Lung microvascular endothelial cell (primary cell): ENCODE measurements around the gene DYNLT2. TPM values are rescaled to one million over a fixed set of nuclear protein-coding genes. Genes with fewer than 3 reads are reported as not detected.

Experiments
- DNase-seq, 2 donors: peaks; one replicate each; pipeline versions ENCODE4 v3.0.0 to v3.0.0-alpha.2; 2010; ENCODE audit warnings: low read depth in 2 of 2
- total RNA-seq: library from RNA; depleted of rRNA; stranded (reverse); fragments of >200 nt; gene quantifications from 2 replicates; pipeline ENCODE4 v1.2.1, GENCODE V29; 2014

DYNLT2 gene
- total RNA-seq, 1 donor from 2014 or later = 0.60 TPM

DNA sequence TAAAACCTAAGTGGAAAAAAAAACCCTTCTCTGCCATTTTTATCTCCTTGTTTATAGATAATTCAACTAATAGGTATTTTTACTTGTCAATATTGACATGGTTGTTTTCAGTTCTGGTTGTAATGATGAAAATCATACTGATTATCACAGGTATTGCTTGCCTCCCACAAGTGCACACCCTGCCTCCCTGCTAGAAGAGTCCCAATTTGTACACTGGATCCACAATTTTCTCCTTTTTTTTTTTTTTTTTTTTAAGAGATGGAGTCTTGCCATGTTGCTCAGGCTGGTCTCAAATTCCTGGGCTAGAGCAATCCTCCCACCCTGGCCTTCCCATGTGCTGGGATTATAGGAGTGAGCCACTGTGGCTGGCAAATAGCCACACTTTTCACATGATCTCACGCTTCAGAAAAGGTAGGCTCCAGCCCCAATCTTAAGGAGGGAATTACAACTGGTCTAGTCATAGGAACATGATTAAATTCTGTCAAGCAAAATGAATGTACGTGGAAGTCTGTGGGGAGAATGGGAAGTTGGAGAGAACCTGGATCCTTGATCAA lies 12.3 kb downstream of the DYNLT2 start:
- no peak for DNase-seq

DNA sequence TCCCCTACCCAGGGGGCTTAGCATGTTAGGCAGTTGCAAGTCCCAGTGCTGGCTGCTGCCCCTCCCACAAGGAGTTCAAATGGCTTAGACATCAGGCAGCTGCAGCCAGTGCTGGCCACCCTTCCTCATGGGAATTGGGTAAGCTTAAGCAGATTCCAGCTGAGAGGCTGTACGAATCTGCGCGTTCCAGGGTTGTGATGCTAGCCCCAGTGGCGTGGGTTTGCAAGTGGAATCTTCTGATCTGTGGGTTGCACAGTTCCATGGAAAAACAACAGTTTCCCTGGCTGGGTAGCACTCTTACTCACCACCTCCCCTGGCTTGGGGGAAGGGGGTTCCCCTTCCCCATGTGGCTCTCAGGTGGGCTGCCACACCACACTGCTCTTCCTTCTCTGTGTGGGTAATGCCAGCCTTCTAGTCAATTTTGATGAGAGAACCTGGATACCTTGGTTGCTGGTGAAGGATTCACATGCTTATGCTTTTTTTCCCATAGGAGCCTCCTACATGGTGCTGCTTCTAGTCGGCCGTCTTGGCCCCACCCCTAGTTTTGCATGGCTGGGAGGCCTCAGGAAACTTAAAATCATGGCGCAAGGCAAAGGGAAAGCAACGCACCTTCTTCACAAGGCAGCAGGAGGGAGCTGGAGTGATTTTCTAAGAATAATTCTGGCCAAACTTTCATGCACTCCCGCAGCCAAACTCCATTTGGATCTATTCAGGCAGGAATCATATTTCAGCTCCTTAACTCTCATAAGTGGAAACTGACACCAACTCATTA lies 13.0 kb downstream of the DYNLT2 start:
- no peak for DNase-seq

DNA sequence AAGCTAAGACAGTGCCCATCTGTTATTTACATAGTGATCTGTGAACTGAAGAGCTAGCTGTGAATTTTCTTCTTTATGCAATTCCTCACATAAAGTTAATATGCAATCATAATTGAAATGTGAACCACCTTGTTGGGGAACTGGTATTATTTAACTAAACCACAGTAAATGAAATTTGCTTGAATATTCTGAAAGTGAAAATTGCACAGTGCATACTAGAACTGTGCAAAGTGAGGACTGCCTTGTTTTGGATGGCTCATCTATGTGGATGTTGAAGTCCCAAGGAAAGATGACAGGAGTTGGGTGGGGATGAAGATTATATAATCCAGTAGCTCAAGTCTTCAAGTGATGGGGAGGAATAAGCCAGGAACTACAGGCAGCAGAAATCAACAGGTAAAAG lies 21.4 kb downstream of the DYNLT2 start:
- no peak for DNase-seq

DNA sequence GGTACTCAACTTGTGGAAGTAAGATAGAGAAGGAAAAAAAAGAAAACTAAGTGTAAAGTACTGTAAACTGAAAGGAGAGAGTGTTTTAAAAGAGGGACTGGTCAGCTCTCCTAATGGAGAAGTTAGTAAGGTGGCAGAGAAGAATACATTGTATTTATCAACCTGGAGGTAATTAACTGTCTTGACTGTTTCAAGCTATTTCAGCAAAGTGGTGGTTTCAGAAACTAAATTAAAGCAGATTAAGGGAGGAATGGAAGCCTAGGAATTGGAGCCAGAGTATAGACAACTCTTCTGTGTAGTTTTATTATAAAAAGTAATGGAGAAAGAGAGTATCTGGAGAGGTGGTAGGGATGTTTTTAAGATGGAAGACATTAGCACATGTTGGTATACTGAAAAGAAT lies 24.4 kb downstream of the DYNLT2 start:
- DNase-seq = no peak

DNA sequence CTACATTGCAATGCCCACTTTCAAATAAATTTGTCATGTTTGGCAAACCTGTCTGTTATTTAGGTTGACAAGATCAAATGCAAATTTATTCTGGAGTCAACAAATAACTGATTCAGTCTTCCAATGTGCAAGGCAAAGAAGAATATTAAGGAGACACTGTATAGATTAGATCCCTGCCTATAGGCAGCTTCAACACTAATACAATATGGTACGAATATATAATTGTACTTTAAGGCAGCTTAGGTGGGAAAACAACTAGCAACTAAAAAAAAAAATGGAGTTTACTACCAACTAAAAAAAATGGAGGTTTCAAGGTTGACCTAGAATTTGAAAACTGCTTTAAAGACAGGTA lies 25.3 kb downstream of the DYNLT2 start:
- no peak for DNase-seq

DNA sequence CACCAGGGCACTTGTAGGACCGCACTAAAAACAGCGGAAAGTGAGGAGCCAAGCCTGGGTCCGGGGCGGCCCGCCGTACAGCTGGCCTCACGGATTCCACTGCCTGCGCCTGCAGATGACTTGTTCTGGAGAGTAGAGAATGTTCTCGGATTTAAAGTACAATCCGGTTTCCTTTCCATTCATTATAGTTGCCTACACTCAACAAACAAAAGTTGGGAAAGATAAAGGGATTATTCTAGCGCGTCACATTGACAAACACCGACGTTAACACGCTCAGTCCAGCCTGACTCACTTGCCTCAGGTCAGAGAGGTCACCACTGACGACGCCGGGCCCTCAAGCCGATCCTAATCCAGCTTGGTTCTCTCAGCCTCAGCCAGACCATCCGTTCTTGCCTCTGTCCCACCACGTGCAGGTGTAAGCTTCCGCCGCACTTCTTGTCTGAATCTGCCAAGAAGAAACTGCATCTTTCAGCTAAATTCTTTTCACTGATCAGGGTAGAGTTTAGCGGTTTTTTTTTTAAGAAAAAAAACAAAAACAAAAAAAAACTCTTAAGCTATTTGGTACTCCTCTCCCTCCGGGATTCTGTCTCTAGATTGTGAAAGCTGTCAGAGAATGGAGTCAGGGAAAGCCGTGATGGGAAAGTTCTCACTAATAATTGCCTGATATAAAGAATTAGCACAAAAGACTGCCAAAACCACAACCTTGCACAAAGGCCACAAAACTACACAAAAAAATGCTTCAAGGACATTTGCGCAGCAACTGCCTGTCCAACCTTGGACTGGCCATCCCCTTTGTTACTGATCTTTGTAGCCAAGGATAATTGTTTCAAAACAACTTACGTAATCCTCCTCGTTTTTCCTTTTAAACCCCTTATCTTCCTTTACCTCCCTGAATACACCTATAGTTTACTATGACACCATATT lies 26.0 kb downstream of the DYNLT2 start:
- DNase-seq = peak; percentile 66 to 93

DNA sequence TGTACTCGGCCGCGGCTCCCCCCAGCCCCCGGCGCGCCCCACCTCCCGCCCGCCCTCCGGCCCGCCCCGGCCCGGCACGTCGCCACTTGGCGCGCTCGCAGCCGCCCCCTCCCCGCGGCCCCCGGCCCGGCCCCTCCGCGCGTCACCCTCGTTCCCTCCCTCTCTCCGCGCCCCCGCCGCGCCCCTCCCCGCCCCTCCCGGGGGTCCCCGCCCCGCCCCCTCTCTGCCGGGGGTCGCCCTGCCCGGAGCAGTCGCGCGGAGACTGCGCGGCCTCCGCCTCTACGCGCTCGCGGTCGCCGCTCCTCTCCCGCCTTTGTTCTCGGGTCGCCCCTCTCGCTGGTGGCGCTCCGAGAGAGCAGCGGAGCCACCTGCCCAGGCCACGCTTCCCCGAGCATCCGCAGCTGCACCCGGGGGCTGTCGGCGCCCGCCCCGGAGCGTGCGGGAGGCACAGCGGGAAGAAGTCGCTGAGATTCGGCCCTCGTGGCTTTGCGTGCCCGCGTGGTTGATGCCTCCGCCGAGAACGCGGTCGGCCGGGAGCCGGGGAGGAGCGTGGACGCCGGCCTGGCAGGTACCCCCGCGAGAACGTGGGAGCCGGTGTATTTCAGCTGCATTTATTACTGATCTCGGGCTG lies 26.8 kb downstream of the DYNLT2 start, which contains the start of gene PHF10:
Gene PHF10 (minus strand): TSS at position 7 of the 631 bp plus-strand sequence. CDS start 569 bp downstream, outside the sequence.
- peak; percentile 56 to 79 for DNase-seq

DNA sequence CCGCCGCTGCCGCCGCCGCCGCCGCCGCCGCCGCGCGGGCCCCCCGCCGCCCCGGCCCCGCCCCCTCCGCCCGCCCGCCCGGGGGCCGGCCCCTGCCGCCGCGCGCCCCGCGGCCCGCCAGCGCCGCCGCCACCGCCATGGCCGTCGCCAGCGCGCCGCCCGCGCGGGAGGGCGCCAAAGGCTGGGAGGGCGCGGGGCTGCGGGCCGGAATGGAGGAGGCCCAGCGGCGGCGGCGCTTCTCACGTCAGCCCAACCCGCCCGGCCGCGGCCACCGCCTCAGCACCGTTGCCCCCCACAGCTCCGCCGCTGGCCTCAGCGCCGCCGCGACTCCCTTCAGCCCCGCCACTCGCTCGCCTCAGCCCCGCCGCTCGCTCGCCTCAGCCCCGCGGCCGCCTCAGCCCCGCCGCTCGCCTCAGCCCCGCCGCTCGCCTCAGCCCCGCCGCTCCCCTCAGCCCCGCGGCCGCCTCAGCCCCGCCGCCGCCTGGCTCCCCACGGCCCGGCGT lies 27.3 kb downstream of the DYNLT2 start:
- peak; percentile 32 to 49 for DNase-seq

DNA sequence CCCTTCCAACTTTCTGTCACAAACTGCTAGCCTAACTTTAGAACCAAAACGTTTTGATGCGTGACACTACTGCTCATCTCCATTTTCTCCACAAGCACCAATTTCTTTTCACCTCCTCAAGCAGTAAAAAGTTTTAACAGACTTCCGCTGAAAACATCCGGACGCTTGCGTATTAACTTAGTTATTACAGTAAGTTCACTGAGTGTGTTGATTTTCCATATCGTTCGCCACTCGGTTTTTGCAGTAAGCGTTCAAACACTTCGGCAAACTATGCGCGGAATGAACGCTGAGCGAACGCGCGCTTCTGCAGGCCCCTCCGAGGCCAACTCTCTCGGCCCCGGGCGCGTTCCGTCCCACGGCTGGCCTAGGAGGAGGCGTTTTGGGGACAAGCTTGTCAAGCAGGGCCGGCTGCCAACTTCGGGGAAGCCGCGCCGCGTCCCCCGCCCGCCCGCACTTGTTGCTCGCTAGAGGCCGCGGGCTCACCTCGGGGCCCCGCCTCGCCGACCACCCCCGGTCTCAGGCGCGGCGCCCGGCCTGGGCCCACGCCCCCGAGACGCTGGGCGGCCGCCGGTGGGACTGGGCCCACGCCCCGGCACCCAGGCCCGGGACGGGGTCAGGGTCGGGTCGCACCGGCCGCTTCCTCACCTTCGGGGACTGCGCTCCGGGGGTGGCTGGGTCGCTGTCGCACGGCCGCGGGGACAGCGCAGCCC lies 28.0 kb downstream of the DYNLT2 start:
- DNase-seq = peak; percentile 57 to 78

DNA sequence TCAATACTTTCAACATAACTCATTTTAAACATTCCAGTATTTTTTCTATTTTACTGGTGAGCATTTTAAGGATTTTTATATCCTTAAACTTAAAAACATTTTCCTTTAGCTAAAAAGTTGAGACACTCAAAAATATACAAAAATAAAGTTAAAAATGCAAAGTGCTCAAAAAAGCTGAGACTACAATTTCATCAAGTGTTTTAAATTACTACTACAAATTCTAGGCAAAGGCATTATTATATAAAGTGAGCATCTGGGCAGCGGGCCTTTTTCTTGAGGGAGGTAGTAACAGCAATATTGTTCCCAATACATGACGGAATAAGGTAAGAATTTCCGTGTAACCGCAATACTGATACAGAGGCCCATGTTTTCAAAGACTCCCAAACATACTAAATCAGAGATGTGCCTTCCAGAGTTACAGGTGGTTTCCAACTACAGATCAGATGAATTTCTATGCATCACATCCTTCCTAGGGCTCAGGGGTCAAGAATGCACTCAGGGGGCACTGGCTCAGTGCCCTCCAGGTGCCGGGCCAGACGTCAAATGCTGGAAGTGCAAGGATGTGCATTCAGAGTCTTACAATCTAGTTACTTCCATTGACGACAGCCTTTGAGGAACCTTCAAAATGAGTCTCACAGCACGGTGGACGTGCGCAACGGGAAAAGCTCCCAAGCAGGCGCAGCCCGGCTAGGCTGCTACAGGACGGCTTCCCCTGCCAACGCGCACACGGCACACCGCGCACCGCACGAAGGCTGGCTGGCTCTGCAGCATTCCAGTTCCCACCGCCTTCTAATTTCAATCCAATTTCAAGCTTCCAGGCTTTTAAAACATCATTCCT lies 28.8 kb downstream of the DYNLT2 start:
- DNase-seq = peak; percentile 65 to 91

DNA sequence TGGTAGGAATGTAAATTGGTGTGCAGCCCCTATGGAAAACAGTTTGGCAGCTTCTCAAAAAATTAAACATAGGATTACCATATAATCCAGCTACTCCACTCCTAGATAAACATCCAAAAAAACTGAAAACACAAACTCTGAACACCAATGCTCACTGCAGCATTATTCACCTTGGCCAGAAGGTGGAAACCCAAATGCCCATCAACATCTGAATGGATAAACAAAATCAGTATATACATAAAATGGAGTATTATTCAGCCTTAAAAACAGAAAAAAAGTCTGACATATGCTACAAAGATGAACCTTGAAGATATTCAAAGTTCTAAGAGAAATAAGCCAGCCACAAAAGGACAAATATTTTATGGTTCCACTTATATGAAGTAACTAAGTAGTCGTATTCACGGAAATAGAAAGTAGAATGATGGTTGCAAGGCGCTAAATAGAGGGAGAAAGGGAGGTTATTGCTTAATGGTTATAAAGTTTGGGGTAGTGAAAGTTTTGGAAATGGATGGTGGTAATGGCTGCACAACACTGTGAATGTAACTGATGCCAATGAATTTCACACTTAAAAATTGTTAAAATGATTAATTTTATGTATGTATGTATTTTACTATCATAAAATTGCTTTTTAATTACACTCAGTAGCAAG lies 31.0 kb downstream of the DYNLT2 start:
- DNase-seq = no peak

DNA sequence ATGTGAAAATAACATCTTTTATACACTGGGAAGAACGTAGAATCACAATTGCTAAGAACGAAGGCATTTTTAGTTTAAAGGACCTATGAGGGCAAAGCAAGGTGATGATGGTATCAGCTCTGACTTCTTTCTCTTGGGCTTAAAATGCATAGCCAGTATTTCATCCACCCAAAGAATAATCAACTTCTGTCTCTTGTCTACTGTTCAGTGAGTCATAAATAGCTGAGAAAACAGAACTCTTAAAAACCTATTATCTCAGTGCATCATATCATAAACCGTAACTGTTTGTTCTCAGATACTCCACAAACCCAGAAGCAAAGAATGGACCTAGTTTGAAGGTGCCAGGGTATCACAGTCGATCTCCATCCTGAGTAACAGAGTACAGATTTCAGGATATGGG lies 32.3 kb downstream of the DYNLT2 start:
- DNase-seq = peak in 1 of 2 donors; percentile 17

DNA sequence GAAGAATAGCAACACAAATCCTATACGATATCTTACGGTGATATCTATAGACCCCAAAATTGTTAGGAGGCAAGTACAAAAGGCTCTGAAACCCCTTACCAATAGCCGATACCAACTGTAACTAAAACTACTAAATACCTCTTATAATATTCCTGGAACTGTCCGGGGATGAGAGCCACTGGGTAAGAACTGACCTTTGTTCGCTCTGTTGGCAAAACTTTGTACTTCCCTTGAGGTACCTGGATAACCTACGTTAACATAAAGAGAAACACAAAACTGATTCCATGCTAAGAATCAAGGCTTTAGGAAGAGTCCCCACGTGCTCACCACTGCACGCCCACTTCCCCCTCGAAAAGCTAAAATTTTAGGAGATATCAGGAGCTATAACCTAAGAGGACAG lies 36.8 kb downstream of the DYNLT2 start:
- DNase-seq = no peak

DNA sequence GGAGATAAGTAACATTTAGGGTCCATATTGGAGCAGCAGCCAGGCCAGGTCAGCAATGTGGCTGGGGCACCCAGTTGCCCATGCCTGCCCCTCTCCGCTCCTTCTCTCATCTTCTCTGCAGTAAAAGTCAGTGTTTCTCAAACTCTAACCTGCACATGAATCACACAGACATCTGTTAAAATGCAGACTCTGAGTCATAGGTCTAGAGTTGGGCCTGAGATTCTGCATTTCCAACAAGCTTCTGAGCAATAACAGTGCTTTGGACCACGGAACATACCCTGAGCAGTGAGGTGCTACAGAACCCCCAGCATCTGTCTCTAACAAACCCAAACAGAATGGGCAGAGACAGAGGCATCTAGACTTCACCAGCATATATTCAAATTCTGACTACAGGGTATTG lies 37.2 kb downstream of the DYNLT2 start:
- no peak for DNase-seq

DNA sequence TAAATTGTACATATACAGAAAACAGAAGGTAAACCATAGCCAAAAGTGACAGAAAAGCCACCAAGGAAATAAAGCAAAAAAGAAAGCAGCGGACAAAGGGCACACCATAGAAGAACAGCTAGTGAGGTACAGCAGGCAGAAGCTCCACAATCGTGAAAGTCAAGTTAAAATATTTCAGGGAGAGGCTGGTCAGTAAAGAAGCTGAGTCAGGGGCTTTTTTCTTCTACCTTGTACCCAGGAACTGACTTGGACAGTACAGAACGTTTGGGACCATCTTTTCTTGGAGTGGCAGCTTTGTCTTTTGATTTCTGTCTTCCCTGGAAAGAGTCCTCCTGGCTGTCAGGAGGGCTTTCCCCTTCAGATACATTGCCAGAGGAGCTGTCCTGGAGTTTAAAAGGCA lies 41.4 kb downstream of the DYNLT2 start:
- DNase-seq = no peak

DNA sequence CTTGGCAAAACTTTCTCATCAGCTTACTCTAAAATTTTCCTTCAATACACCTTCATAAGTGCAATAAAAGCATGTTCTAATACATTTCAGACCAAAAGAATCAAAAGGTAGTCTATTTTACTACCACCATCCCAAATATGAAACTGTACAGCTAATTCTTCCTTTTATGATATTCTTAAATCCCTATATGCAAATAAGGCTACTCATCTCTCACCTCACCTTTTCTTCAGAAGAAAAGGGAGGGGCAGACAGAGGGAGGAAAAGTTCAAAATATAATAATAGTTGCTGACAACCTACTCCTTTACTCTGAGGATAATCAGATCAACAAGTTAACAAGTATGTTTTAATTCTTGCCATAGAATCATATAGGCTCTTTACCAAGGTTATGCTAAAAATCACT lies 42.1 kb downstream of the DYNLT2 start:
- DNase-seq = no peak

DNA sequence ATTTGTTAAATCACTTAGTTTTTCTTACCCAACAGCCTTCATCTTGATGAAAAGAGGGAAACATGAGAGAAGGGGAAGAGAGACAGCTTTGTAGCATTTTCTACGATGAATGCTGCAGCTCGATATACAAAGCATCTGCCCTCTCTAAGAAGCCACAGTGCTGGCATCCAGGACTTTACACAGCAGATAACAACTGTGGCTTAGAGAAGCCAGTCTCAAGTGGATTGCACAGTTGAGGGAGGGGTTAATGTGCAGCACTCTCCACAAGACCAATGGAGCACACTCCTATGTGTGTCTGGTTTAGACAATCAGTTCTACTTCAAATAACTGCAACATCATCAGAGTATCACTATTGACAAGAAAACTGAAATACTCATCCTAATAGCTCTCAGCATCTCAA lies 43.6 kb downstream of the DYNLT2 start:
- no peak for DNase-seq

DNA sequence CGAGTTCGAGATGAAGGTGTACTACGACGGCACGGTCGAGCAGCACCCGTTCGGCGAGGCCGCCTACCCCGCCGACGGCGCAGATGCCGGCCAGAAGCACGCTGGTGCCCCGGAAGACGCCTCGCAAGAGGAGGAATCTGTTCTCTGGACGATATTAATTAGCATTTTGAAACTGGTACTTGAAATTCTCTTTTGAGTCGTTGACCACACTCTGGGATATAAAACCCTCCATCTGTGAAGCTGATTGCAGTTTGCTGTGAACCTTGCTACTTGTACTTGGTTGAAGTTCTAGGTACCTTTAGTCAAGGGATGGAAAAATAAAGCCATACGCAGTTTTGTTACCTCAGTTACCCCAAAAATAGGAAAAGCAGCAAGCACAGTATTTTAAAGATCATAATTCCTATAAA lies 48.5 kb downstream of the DYNLT2 start:
- no peak for DNase-seq
